Stimulated activated naive B cell treated with anti-CD40 and anti-IgM and Interleukin-4, amounts not matched to agents 10 μg/mL and 1 μg/mL and 100 μg/mL, for 72 hours (primary cell): Measurements from ENCODE around the gene DNAJB7.
A peak's percentile ranks its signal among the peaks of the same experiment; 100 is the strongest.
"Not testable (repeated sequence)": the region's sequence is repeated elsewhere in the genome, so short reads cannot be mapped to it uniquely, and the experiment has no call there.

Source experiments
- ATAC-seq, 2 donors: fragments of 150-1000 bp; cut with Tn5 transposase; replicated peaks; 2 replicates each; pipeline ENCODE4 v1.10.0; 2021; ENCODE audit warnings: moderate library complexity in 1 of 2
- DNase-seq: peaks from one replicate; pipeline ENCODE4 v3.0.0; 2021
- H3K27ac Mint-ChIP-seq: one replicate; pipeline ENCODE4 v1.8.0; 2022; ENCODE audit warnings: mild to moderate bottlenecking, mixed read lengths
- H3K27me3 Mint-ChIP-seq, 2 donors: one replicate each; pipeline ENCODE4 v1.8.0; 2022; ENCODE audit warnings: mixed read lengths in 2 of 2
- H3K36me3 Mint-ChIP-seq, 2 donors: one replicate each; pipeline ENCODE4 v1.8.0; 2022; ENCODE audit warnings: mixed read lengths in 2 of 2, mild to moderate bottlenecking in 1 of 2
- H3K4me1 Mint-ChIP-seq, 2 donors: one replicate each; pipeline ENCODE4 v1.8.0; 2022; ENCODE audit warnings: mixed read lengths in 2 of 2, mild to moderate bottlenecking in 1 of 2
- H3K4me3 Mint-ChIP-seq, 2 donors: one replicate each; pipeline ENCODE4 v1.8.0; 2022; ENCODE audit warnings: mild to moderate bottlenecking in 2 of 2, mixed read lengths in 2 of 2, moderate library complexity in 1 of 2
- H3K9me3 Mint-ChIP-seq, 2 donors: one replicate each; pipeline ENCODE4 v1.8.0; 2022; ENCODE audit warnings: mixed read lengths in 2 of 2, mild to moderate bottlenecking in 1 of 2

DNAJB7 gene

DNA sequence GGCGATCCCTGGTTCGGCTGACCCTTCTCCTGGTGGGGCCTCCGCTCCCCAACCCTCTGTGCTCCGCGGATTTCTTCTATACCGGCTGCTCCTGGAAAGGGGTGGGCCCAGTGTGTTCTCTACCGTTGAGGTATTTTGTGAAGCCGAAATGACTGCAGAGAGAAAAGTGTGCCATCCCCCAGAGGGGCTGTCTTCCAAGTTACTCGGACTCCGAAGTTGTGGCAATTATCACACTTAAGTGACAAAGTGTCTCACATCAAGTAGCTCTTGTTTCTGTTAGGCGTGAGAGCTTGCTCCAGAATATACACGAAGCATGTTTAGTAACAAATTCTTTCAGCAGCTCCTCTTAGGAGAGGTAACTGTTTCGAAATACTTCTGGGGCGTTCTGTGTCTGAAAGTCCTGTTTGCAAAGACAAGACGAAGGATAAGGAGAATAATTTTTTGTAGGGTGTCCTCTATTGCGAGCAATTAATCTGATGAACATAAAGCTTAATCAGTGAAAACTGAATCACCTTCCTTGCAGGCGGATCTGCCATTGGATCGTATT, 4.5 kb downstream of the DNAJB7 start:
- no peaks in the 10 kb centered on the region for H3K27me3 Mint-ChIP-seq
- H3K36me3 Mint-ChIP-seq = peaks cover 10 to 23% of the 10 kb centered on the region in 2 donors
- DNase-seq = no peak
- no peaks in the 10 kb centered on the region for H3K9me3 Mint-ChIP-seq
- H3K27ac Mint-ChIP-seq = peak overlapping the region; percentile 100
- ATAC-seq = no peak
- peak overlapping the region; percentile 93 to 99 for H3K4me3 Mint-ChIP-seq
- H3K4me1 Mint-ChIP-seq = peaks cover 14 to 40% of the 10 kb centered on the region in 2 donors

- Mint-ChIP-seq H3K36me3 (peaks cover 8 to 18% of the 10 kb centered on the region in 2 donors), H3K4me1 (peaks cover 14 to 44% of the 10 kb centered on the region in 2 donors), H3K27ac (peak within 1 kb of the TSS; percentile 100), H3K4me3 (peak within 1 kb of the TSS; percentile 93 to 99), H3K9me3 (no peaks in the 10 kb centered on the region), H3K27me3 (no peaks in the 10 kb centered on the region)
- DNase-seq = peak; percentile 96
- ATAC-seq = peak; percentile 94 to 96
Observed at GRCh38 chr22:40856513-40857308, 5.2 kb downstream of the DNAJB7 start, which contains the start of the genes ST13 and XPNPEP3. TSS of gene ST13 (minus strand) at chr22:40856639. CDS start at chr22:40856540, 99 bp downstream. TSS of gene XPNPEP3 (plus strand) at chr22:40857148. CDS start at chr22:40857182, 34 bp downstream.

DNA sequence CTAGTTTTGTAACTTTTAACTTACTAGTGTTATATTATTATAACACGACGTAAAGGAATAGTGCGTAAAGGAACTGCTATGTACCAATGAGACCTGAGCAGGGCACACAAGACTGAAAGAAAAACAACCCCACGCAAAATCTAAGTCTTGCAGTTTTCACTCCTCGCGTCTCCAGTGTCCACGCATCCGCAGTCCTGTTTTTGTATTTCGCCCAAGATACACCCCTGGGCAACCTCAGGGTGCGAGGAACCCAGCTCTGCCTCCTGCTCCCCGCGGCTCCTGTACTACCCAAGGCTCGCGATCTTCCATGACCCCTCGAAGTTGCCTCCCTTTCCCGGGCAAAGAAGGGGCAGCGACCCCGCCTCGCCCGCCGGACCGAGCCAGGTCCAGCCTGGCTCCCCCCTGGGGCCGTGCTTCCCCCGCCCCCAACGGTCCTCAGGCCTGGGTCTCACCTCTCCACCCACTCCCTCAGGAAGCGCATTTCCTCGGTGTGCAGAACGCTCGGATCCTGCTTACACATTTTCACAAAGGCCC, 5.9 kb downstream of the DNAJB7 start:
- Mint-ChIP-seq H3K27me3 (no peaks in the 10 kb centered on the region), H3K4me1 (peaks cover 16 to 48% of the 10 kb centered on the region in 2 donors)

GRCh38 chr22:40855071-40855978, 6.6 kb downstream of the DNAJB7 start:
- DNase-seq = no peak
- H3K27me3 Mint-ChIP-seq = no peaks in the 10 kb centered on the region
- ATAC-seq = no peak
- H3K9me3 Mint-ChIP-seq = no peaks in the 10 kb centered on the region
- peak overlapping the region; percentile 37 for H3K27ac Mint-ChIP-seq
- peaks cover 16 to 48% of the 10 kb centered on the region in 2 donors for H3K4me1 Mint-ChIP-seq
- peak overlapping the region; percentile 93 to 99 for H3K4me3 Mint-ChIP-seq
- H3K36me3 Mint-ChIP-seq = peaks cover 5 to 15% of the 10 kb centered on the region in 2 donors

More for the DNA sequence above, 5.9 kb downstream of the DNAJB7 start:
- ATAC-seq (peak; percentile 22 to 29), DNase-seq (no peak)
- Mint-ChIP-seq H3K36me3 (peaks cover 6 to 18% of the 10 kb centered on the region in 2 donors), H3K9me3 (no peaks in the 10 kb centered on the region), H3K27ac (peak overlapping the region; percentile 100), H3K4me3 (peak overlapping the region; percentile 93 to 99)

DNA sequence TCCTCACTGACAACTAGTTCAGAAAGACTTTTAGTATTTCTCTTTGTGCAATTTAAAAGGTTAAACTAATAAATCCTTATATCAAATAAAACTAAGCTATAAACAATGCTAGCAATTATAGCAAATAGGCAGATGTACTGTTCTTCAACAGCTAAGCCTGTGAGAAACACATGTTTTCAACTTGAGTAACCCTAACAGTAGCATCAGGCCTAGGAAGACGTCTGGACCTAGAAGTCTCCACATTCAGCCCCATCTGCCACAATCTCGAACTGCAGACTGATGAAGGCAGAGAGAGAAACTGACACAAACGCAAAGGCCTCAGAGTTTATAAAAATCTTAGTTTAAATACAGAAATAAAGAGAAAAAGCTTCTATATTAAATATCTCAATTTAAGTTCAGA, 8.0 kb downstream of the DNAJB7 start:
- H3K4me1 Mint-ChIP-seq = peaks cover 14 to 49% of the 10 kb centered on the region in 2 donors
- ATAC-seq (no peak), DNase-seq (no peak)
- peak overlapping the region; percentile 68 for H3K27ac Mint-ChIP-seq
- peak overlapping the region in 1 of 2 donors; percentile 33 for H3K4me3 Mint-ChIP-seq
- H3K9me3 Mint-ChIP-seq = no peaks in the 10 kb centered on the region
- no peaks in the 10 kb centered on the region for H3K27me3 Mint-ChIP-seq
- peaks cover 7 to 20% of the 10 kb centered on the region in 2 donors for H3K36me3 Mint-ChIP-seq

DNA sequence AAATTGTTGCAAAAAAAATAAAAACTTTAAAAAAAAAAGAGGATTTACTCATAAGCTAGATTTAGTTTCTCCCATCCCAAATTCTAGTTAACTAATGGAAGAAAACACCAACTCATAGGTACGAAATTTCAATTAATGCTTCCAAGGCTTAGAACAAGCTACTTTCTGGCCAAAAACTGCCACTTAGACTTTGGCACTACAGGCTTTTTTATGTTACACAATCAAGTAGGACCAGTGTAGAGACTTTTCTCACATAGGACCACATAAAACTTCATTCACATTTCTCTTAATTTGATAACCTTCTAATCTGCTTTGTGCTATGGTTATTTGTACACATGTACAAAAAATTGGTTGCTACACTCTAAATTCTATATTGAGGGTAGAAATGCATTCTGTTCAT, 8.6 kb downstream of the DNAJB7 start:
- Mint-ChIP-seq H3K27me3 (no peaks in the 10 kb centered on the region), H3K4me3 (peak overlapping the region in 1 of 2 donors; percentile 33), H3K9me3 (no peaks in the 10 kb centered on the region), H3K4me1 (peaks cover 13 to 47% of the 10 kb centered on the region in 2 donors), H3K36me3 (peaks cover 7 to 22% of the 10 kb centered on the region in 2 donors), H3K27ac (peak overlapping the region; percentile 68)
- ATAC-seq = no peak
- no peak for DNase-seq

GRCh38 chr22:40845816-40846215, 16.1 kb downstream of the DNAJB7 start:
- H3K4me3 Mint-ChIP-seq, ATAC-seq, DNase-seq, H3K27me3 Mint-ChIP-seq, H3K27ac Mint-ChIP-seq, H3K9me3 Mint-ChIP-seq: not testable (repeated sequence)
- Mint-ChIP-seq H3K4me1 (peaks cover 1 to 11% of the 10 kb centered on the region in 2 donors), H3K36me3 (peaks cover 28 to 41% of the 10 kb centered on the region in 2 donors)

- H3K36me3 Mint-ChIP-seq = peaks cover 26 to 44% of the 10 kb centered on the region in 2 donors
- H3K9me3 Mint-ChIP-seq = no peaks in the 10 kb centered on the region
Observed at GRCh38 chr22:40844951-40845350, 17.0 kb downstream of the DNAJB7 start.

GRCh38 chr22:40838486-40838885, 23.4 kb downstream of the DNAJB7 start:
- no peaks in the 10 kb centered on the region for H3K27me3 Mint-ChIP-seq
- ATAC-seq = no peak
- no peak overlapping the region for H3K27ac Mint-ChIP-seq

More at GRCh38 chr22:40844951-40845350, 17.0 kb downstream of the DNAJB7 start:
- DNase-seq (no peak), ATAC-seq (no peak)
- H3K27me3 Mint-ChIP-seq = no peaks in the 10 kb centered on the region
- H3K4me3 Mint-ChIP-seq = no peak overlapping the region
- H3K27ac Mint-ChIP-seq = no peak overlapping the region
- peaks cover 1 to 5% of the 10 kb centered on the region in 2 donors for H3K4me1 Mint-ChIP-seq

GRCh38 chr22:40834619-40835018, 27.3 kb downstream of the DNAJB7 start:
- ATAC-seq (no peak), DNase-seq (no peak)
- peaks cover 24 to 29% of the 10 kb centered on the region in 2 donors for H3K36me3 Mint-ChIP-seq
- no peaks in the 10 kb centered on the region for H3K4me1 Mint-ChIP-seq
- no peaks in the 10 kb centered on the region for H3K27me3 Mint-ChIP-seq
- no peak overlapping the region for H3K27ac Mint-ChIP-seq
- no peak overlapping the region for H3K4me3 Mint-ChIP-seq
- no peaks in the 10 kb centered on the region for H3K9me3 Mint-ChIP-seq

More at GRCh38 chr22:40838486-40838885, 23.4 kb downstream of the DNAJB7 start:
- Mint-ChIP-seq H3K4me3 (no peak overlapping the region), H3K36me3 (peaks cover 39% of the 10 kb centered on the region in 2 donors), H3K9me3 (no peaks in the 10 kb centered on the region), H3K4me1 (peaks cover 1 to 4% of the 10 kb centered on the region in 2 donors)
- DNase-seq = no peak

GRCh38 chr22:40829131-40829530, 32.8 kb downstream of the DNAJB7 start:
- H3K27ac Mint-ChIP-seq = no peak overlapping the region
- no peaks in the 10 kb centered on the region for H3K9me3 Mint-ChIP-seq
- no peaks in the 10 kb centered on the region for H3K4me1 Mint-ChIP-seq
- no peak overlapping the region for H3K4me3 Mint-ChIP-seq
- peaks cover 19 to 23% of the 10 kb centered on the region in 2 donors for H3K36me3 Mint-ChIP-seq
- H3K27me3 Mint-ChIP-seq = no peaks in the 10 kb centered on the region
- ATAC-seq = no peak
- no peak for DNase-seq

- DNase-seq = no peak
- Mint-ChIP-seq H3K27me3 (no peaks in the 10 kb centered on the region), H3K36me3 (peaks cover 11 to 26% of the 10 kb centered on the region in 2 donors), H3K4me1 (no peaks in the 10 kb centered on the region), H3K9me3 (no peaks in the 10 kb centered on the region), H3K27ac (peak overlapping the region; percentile 42), H3K4me3 (no peak overlapping the region)
- no peak for ATAC-seq
Observed at GRCh38 chr22:40826984-40827741, 34.8 kb downstream of the DNAJB7 start.

GRCh38 chr22:40826292-40826691, 35.6 kb downstream of the DNAJB7 start:
- H3K27me3 Mint-ChIP-seq, H3K4me1 Mint-ChIP-seq, H3K9me3 Mint-ChIP-seq, H3K4me3 Mint-ChIP-seq, DNase-seq, H3K27ac Mint-ChIP-seq, ATAC-seq: not testable (repeated sequence)
- peaks cover 12 to 27% of the 10 kb centered on the region in 2 donors for H3K36me3 Mint-ChIP-seq
